ENCODE results near the gene BMPER. TPM values are rescaled to one million over a fixed set of nuclear protein-coding genes. Genes with fewer than 3 reads are reported as not detected.
A peak's percentile ranks its signal among the peaks of the same experiment; 100 is the strongest.

BMPER gene
- total and polyA plus RNA-seq, 2 of the 8 experiments (the other 6 are each of a cell fraction or from before 2014, with no cell fraction given): 0.33 to 0.69 TPM

- Histone ChIP-seq H2BK12ac (ENCODE audit: low read depth, low read length) (no peak overlapping the region), H3K56ac (replicated peaks; ENCODE audit: insufficient read length, low read depth, low read length) (no peak overlapping the region), H2BK5ac (ENCODE audit: low read depth, low read length) (no peak overlapping the region), H4K8ac (ENCODE audit: extremely low read depth, insufficient read depth, low read length) (no peak overlapping the region), H3K79me1 (ENCODE audit: low read depth, low read length) (no peaks in the 10 kb centered on the region), H3K4me3 (ENCODE audit: extremely low read depth in 1 of 4, insufficient read depth in 2 of 4, low read depth in 3 of 4, low read length in 4 of 4) (peak overlapping the region; percentile 46 to 73 (median 66)), H3K27me3 (replicated peaks in 1 of 4; ENCODE audit: control insufficient read depth in 3 of 4, extremely low read depth in 1 of 4, insufficient read depth in 3 of 4, low read length in 3 of 4) (peaks cover 5 to 41% (median 23%) of the 10 kb centered on the region in 4 experiments), H3K18ac (ENCODE audit: extremely low read depth, low read length) (0 out of 2 replicates have a peak overlapping the region, but pooled peaks have one; percentile 6), H3K4me2 (ENCODE audit: insufficient read depth in 1 of 2, low read depth in 2 of 2, low read length in 2 of 2) (peak overlapping the region; percentile 93 to 100), H2AFZ (ENCODE audit: low read length) (peak overlapping the region; percentile 88; the same call in 1 of the 2 replicates), H2AK5ac (ENCODE audit: low read depth, low read length) (no peak overlapping the region), H2BK15ac (ENCODE audit: low read length) (no peak overlapping the region), H3K4me1 (replicated peaks in 1 of 4; ENCODE audit: control insufficient read depth in 3 of 4, insufficient read depth in 4 of 4, low read length in 3 of 4) (peaks cover 4 to 18% (median 7%) of the 10 kb centered on the region in 4 experiments; a peak in 6 of 7 replicates), H3K79me2 (ENCODE audit: control insufficient read depth in 1 of 2, insufficient read depth in 2 of 2, low read length in 2 of 2) (no peaks in the 10 kb centered on the region), H3K23ac (ENCODE audit: insufficient read length) (no peak overlapping the region), H3K23me2 (ENCODE audit: low read depth, low read length) (peaks cover 16% of the 10 kb centered on the region), H4K20me1 (replicated peaks in 1 of 2; ENCODE audit: control insufficient read depth in 1 of 2, insufficient read depth in 2 of 2, low read length in 2 of 2) (peaks cover 0 to 6% of the 10 kb centered on the region in 2 experiments), H2BK20ac (ENCODE audit: low read length) (no peak overlapping the region), H2BK120ac (replicated peaks; ENCODE audit: low read depth, low read length) (no peak overlapping the region), H4K5ac (ENCODE audit: insufficient read length, low read depth, low read length) (no peak overlapping the region), H3K9ac (replicated peaks in 1 of 4; ENCODE audit: extremely low read depth in 1 of 4, low read depth in 3 of 4, low read length in 3 of 4) (no peak overlapping the region), H3K4ac (replicated peaks; ENCODE audit: insufficient read length, low read depth, low read length) (no peak overlapping the region), H4K91ac (replicated peaks; ENCODE audit: insufficient read length, low read length) (no peak overlapping the region), H3K9me3 (ENCODE audit: insufficient read depth in 2 of 2, low read depth in 1 of 2, low read length in 1 of 2) (no peaks in the 10 kb centered on the region), H3K14ac (ENCODE audit: insufficient read length) (no peak overlapping the region), H3K27ac (ENCODE audit: low read depth, low read length) (no peak overlapping the region), H3K36me3 (ENCODE audit: control insufficient read depth in 2 of 4, insufficient read depth in 4 of 4, low read length in 3 of 4) (no peaks in the 10 kb centered on the region)
- WGBS, 2 experiments (ENCODE audit: extremely low coverage in 1 of 2, insufficient coverage in 1 of 2, insufficient read length in 1 of 2, insufficient replicate concordance in 2 of 2, low coverage in 1 of 2, low lambda C conversion rate in 2 of 2, missing lambda C conversion rate in 1 of 2): 0% methylated on average over 30 of the region's 65 CpGs; no CpG with 5 or more reads in 1 of the 2 experiments
- FAIRE-seq (no peak), DNase-seq (ENCODE audit: low read depth in 1 of 2, low spot score in 2 of 2) (peak in 1 of 2 experiments; percentile 72)
- TF ChIP-seq GABPA (IDR thresholded peaks at IDR 0.05; ENCODE audit: borderline replicate concordance, insufficient read depth, low read length) (no peak), CEBPB (IDR thresholded peaks at IDR 0.05; ENCODE audit: low read depth, low read length) (no peak), KDM4A (IDR thresholded peaks at IDR 0.05; ENCODE audit: low read depth, low read length, severe bottlenecking) (peak; percentile 89), EZH2 (IDR thresholded peaks at IDR 0.05; ENCODE audit: low read depth, low read length, severe bottlenecking) (peak; percentile 7), SUZ12 (IDR thresholded peaks at IDR 0.05; ENCODE audit: low read length) (peak; percentile 48; the same call in 1 of the 2 replicates), ASH2L (IDR thresholded peaks at IDR 0.05; ENCODE audit: low read length) (peak; percentile 48)
- ChIA-PET POLR2A (ENCODE audit: partially characterized antibody) (no interaction called here), CTCF (ENCODE audit: partially characterized antibody) (interaction anchor here (0.7 to 2.3 kb wide), 14 partner anchors 8 to 622 kb away, joined by 3 to 15 read pairs (median 4); no protein-coding TSS in a partner anchor)
These were observed 504 bp upstream of the BMPER start for GRCh38 chr7:33904681-33905388.

Measured in H1 (cell line).